Prostate gland (tissue), 2 donors: ENCODE results near the gene CAMK1. TPM values are rescaled to one million over a fixed set of nuclear protein-coding genes. Genes with fewer than 3 reads are reported as not detected.

Experiments used
- DNase-seq: peaks from one replicate; pipeline ENCODE4 v3.0.0-alpha.2; 2019; ENCODE audit warnings: low spot score
- H3K27ac ChIP-seq, 2 donors: fragments of 200-600 bp; sonication (generic); 2 replicates each; pipeline ENCODE4 v1.5.1; 2017 to 2019
- H3K27me3 ChIP-seq: fragments of 200-600 bp; sonication (generic); replicated peaks from 2 replicates; pipeline ENCODE4 v1.5.1; 2019; ENCODE audit not compliant: insufficient read depth
- H3K36me3 ChIP-seq, 2 donors: fragments of 200-600 bp; sonication (generic); 1 replicate in 1 of 2; 2 replicates in 1 of 2; pipeline versions ENCODE4 v1.5.1 to v1.8.1; 2017 to 2019
- H3K4me1 ChIP-seq: fragments of 200-600 bp; sonication (generic); replicated peaks from 2 replicates; pipeline ENCODE4 v1.5.1; 2019
- H3K4me3 ChIP-seq, 2 donors: fragments of 200-600 bp; sonication (generic); 2 replicates each; pipeline ENCODE4 v1.5.1; 2017 to 2019
- H3K9me3 ChIP-seq: fragments of 200-600 bp; sonication (generic); 2 replicates; pipeline ENCODE4 v1.5.1; 2017
- CTCF ChIP-seq, 4 experiments: fragments of 200-600 bp in 2 of 4; fragments of 450-650 bp in 2 of 4; sonication (generic) in 2 of 4; IDR thresholded peaks; 1 replicate in 3 of 4; 2 replicates in 1 of 4; pipeline ENCODE4 v1.5.1; 2016 to 2019; ENCODE audit warnings: antibody characterized with exemption in 4 of 4, mild to moderate bottlenecking in 2 of 4, moderate library complexity in 2 of 4
- POLR2A ChIP-seq: fragments of 450-650 bp; IDR thresholded peaks from one replicate; pipeline ENCODE4 v1.6.1; 2016; ENCODE audit warnings: antibody characterized with exemption, mild to moderate bottlenecking
- POLR2AphosphoS5 ChIP-seq: sonication (generic); formaldehyde crosslinking; IDR thresholded peaks from one replicate; pipeline ENCODE4 v1.6.1; 2017; ENCODE audit warnings: antibody characterized with exemption
- WGBS: methylation state at CpG from one replicate; pipeline ENCODE4 v1.1.5; 2018; 5-methylcytosine and 5-hydroxymethylcytosine counted together
- intact Hi-C: fragments of 100-400 bp; cut with DNase I; formaldehyde crosslinking; loops from one replicate; pipeline ENCODE4 v1.14.2; 2022
- total RNA-seq, 2 donors: library from RNA; depleted of rRNA; stranded (reverse); fragments of >200 nt; gene quantifications; one replicate each; pipeline ENCODE4 v1.1.0, GENCODE V29; 2016

CAMK1 gene
- total RNA-seq, 2 donors from 2014 or later = 74.4 to 167 TPM

GRCh38 chr3:9762871-9763270, 6.9 kb downstream of the CAMK1 start:
- Histone ChIP-seq H3K4me3 (no peak overlapping the region), H3K27me3 (no peaks in the 10 kb centered on the region), H3K27ac (no peak overlapping the region), H3K4me1 (no peaks in the 10 kb centered on the region), H3K36me3 (peaks cover 0 to 9% of the 10 kb centered on the region in 2 donors), H3K9me3 (no peaks in the 10 kb centered on the region)
- no peak for TF ChIP-seq POLR2AphosphoS5
- no peak for TF ChIP-seq POLR2A
- no peak for TF ChIP-seq CTCF (IDR thresholded peaks at IDR 0.05)
- no peak for DNase-seq
- intact Hi-C loops = no loop called here
- 92% methylated on average over 8 of the region's 8 CpGs for WGBS

- no peak for DNase-seq
- 90% methylated on average over 5 of the region's 5 CpGs for WGBS
- H3K36me3 ChIP-seq = peaks cover 0 to 14% of the 10 kb centered on the region in 2 donors
- intact Hi-C loops = no loop called here
- H3K27ac ChIP-seq = no peak overlapping the region
- H3K4me1 ChIP-seq = no peaks in the 10 kb centered on the region
- H3K27me3 ChIP-seq = no peaks in the 10 kb centered on the region
- H3K9me3 ChIP-seq = no peaks in the 10 kb centered on the region
- TF ChIP-seq POLR2A (no peak), POLR2AphosphoS5 (no peak), CTCF (IDR thresholded peaks at IDR 0.05) (no peak)
- H3K4me3 ChIP-seq = no peak overlapping the region
These were observed 7.8 kb downstream of the CAMK1 start for GRCh38 chr3:9761919-9762318.

- no peak for DNase-seq
- Histone ChIP-seq H3K36me3 (peaks cover 0 to 17% of the 10 kb centered on the region in 2 donors), H3K27ac (no peak overlapping the region), H3K9me3 (no peaks in the 10 kb centered on the region), H3K4me3 (no peak overlapping the region), H3K27me3 (no peaks in the 10 kb centered on the region), H3K4me1 (no peaks in the 10 kb centered on the region)
- 95% methylated on average over 10 of the region's 10 CpGs for WGBS
- no peak for TF ChIP-seq POLR2A
- no peak for TF ChIP-seq POLR2AphosphoS5
- TF ChIP-seq CTCF (IDR thresholded peaks at IDR 0.05) = no peak
- intact Hi-C loops = no loop called here
These were observed 8.8 kb downstream of the CAMK1 start for GRCh38 chr3:9760779-9761505.

- Histone ChIP-seq H3K4me1 (no peaks in the 10 kb centered on the region), H3K4me3 (no peak overlapping the region), H3K27me3 (no peaks in the 10 kb centered on the region), H3K9me3 (no peaks in the 10 kb centered on the region), H3K36me3 (peaks cover 0 to 17% of the 10 kb centered on the region in 2 donors), H3K27ac (no peak overlapping the region)
- WGBS = 82% methylated on average over 13 of the region's 13 CpGs
- TF ChIP-seq POLR2AphosphoS5 (no peak), POLR2A (no peak), CTCF (IDR thresholded peaks at IDR 0.05) (no peak)
- no peak for DNase-seq
- intact Hi-C loops = no loop called here
These were observed 12.3 kb downstream of the CAMK1 start for GRCh38 chr3:9757427-9757826.

GRCh38 chr3:9754678-9755077, 15.1 kb downstream of the CAMK1 start:
- no peaks in the 10 kb centered on the region for H3K4me1 ChIP-seq
- 85% methylated on average over 8 of the region's 8 CpGs for WGBS
- TF ChIP-seq POLR2A = no peak
- TF ChIP-seq CTCF (IDR thresholded peaks at IDR 0.05) = no peak
- no peak for TF ChIP-seq POLR2AphosphoS5
- intact Hi-C loops = no loop called here
- peaks cover 0 to 16% of the 10 kb centered on the region in 2 donors for H3K36me3 ChIP-seq
- DNase-seq = no peak
- no peak overlapping the region for H3K4me3 ChIP-seq
- no peak overlapping the region for H3K27ac ChIP-seq
- no peaks in the 10 kb centered on the region for H3K9me3 ChIP-seq
- H3K27me3 ChIP-seq = no peaks in the 10 kb centered on the region
